SJSA1 (cell line): ENCODE measurements around the gene TBX15. TPM values are rescaled to one million over a fixed set of nuclear protein-coding genes. Genes with fewer than 3 reads are reported as not detected.
A peak's percentile ranks its signal among the peaks of the same experiment; 100 is the strongest.
"Not testable (repeated sequence)": the region's sequence is repeated elsewhere in the genome, so short reads cannot be mapped to it uniquely, and the experiment has no call there.

Source experiments
- DNase-seq, 2 experiments: peaks; one replicate each; pipeline ENCODE4 v3.0.0-alpha.2; 2015 to 2020; ENCODE audit warnings: low spot score in 2 of 2, low read depth in 1 of 2
- H3K27ac ChIP-seq: fragments of 250-450 bp; sonication (Bioruptor Pico); 2 replicates; pipeline ENCODE4 v1.5.1; 2020; ENCODE audit warnings: mild to moderate bottlenecking, moderate library complexity
- H3K27me3 ChIP-seq: fragments of 250-450 bp; sonication (Bioruptor Pico); replicated peaks from 2 replicates; pipeline ENCODE4 v1.5.1; 2020; ENCODE audit warnings: mild to moderate bottlenecking, moderate library complexity
- H3K36me3 ChIP-seq: fragments of 250-450 bp; sonication (Bioruptor Pico); 2 replicates; pipeline ENCODE4 v1.5.1; 2020; ENCODE audit warnings: mild to moderate bottlenecking
- H3K4me1 ChIP-seq: fragments of 250-450 bp; sonication (Bioruptor Pico); replicated peaks from 2 replicates; pipeline ENCODE4 v1.6.1; 2021; ENCODE audit warnings: mild to moderate bottlenecking
- H3K4me3 ChIP-seq: fragments of 250-450 bp; sonication (Bioruptor Pico); 2 replicates; pipeline ENCODE4 v1.5.1; 2020; ENCODE audit warnings: mild to moderate bottlenecking
- H3K9me3 ChIP-seq: fragments of 250-450 bp; sonication (Bioruptor Pico); replicated peaks from 2 replicates; pipeline ENCODE4 v1.5.1; 2020; ENCODE audit warnings: mild to moderate bottlenecking
- total RNA-seq: library from RNA; depleted of rRNA; stranded (reverse); fragments of >200 nt; shearing (Covaris generic); gene quantifications from 2 replicates; pipeline ENCODE4 v1.2.3, GENCODE V29; 2014

TBX15 gene
- total RNA-seq, 1 experiment from 2014 or later = 31.0 TPM

DNA sequence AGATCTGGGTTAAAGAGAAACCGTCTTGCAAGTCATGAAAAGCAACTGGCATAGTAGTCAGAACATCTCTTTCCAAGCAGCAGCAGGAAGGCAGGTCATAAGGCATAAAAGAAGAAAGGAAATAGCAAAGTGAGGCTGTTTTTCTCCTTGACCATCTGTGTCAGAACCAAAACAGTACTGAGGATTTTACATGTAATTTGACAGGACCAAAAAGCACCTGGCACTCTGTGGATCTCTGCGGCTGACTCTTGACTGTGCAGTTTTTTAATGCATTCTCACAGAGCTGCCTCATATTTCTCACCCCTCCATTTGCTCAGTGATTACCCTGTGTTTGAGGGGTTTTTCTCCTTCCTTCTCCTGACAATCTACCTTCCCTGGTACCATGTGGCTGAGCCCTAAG lies 17.7 kb downstream of the TBX15 start:
- Histone ChIP-seq H3K36me3 (peaks cover 79% of the 10 kb centered on the region), H3K27ac (no peak overlapping the region), H3K4me3 (no peak overlapping the region), H3K27me3 (no peaks in the 10 kb centered on the region), H3K4me1 (peaks cover 19% of the 10 kb centered on the region), H3K9me3 (no peaks in the 10 kb centered on the region)
- no peak for DNase-seq

- DNase-seq = peak; percentile 50 to 56
- Histone ChIP-seq H3K4me1 (peaks cover 49% of the 10 kb centered on the region), H3K9me3 (no peaks in the 10 kb centered on the region; the same call in 1 of the 2 replicates), H3K27ac (peak overlapping the region; percentile 26), H3K36me3 (peaks cover 63% of the 10 kb centered on the region), H3K27me3 (no peaks in the 10 kb centered on the region), H3K4me3 (no peak overlapping the region)
Observed at GRCh38 chr1:118963456-118964430, 24.4 kb downstream of the TBX15 start.

DNA sequence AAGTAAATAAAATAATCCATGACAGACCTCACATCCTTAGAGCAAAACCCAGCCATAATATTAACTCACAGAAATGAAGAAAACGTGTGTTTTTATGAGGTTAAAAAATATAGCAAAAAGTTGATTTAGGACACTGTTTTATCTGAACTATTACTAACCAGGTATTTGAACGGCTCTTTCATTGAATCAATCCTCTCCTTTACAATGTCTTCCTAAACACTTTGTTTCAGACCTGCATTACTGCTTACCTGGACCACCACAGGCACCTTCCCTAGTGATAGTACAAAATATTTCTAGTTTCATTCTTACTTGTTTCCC lies 25.0 kb downstream of the TBX15 start:
- no peak for DNase-seq
- Histone ChIP-seq H3K4me1 (peaks cover 52% of the 10 kb centered on the region), H3K27ac (peak overlapping the region; percentile 26), H3K9me3 (no peaks in the 10 kb centered on the region; the same call in 1 of the 2 replicates), H3K4me3 (no peak overlapping the region), H3K27me3 (no peaks in the 10 kb centered on the region), H3K36me3 (peaks cover 64% of the 10 kb centered on the region)

GRCh38 chr1:118961156-118961555 lies 27.0 kb downstream of the TBX15 start:
- Histone ChIP-seq H3K4me3 (no peak overlapping the region), H3K9me3 (no peaks in the 10 kb centered on the region; the same call in 1 of the 2 replicates), H3K27me3 (no peaks in the 10 kb centered on the region), H3K27ac (peak overlapping the region; percentile 41; the same call in 1 of the 2 replicates), H3K36me3 (peaks cover 58% of the 10 kb centered on the region), H3K4me1 (peaks cover 55% of the 10 kb centered on the region)
- no peak for DNase-seq

DNA sequence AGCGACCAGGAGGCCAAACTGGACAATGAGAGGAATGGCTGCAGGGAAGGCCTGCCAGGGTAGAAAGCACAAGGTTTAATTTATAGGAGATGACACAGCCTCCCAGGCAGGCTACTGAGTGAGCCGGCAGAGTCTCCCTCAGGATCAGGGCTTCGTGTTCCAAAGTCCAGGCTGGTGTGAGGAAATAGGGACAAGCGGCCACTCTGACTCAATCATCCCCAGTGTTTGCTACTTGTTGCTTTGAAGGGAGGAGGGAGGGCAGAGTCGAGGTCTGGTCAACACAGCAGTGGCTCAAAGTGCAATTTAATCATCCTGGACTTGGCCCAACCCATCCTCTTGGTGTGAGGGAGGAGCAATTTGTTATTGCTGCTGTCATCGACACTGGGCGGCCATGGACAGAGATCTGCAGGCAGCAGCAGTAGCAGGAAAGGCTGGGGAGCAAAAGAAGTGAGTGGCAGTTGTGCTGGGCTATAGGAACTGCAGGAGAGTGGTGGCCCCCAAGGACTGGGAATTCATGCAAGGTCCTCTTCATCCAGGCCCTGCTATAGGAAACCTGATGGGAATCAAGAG lies 27.5 kb downstream of the TBX15 start:
- peaks cover 56% of the 10 kb centered on the region for H3K36me3 ChIP-seq
- H3K27ac ChIP-seq = peak overlapping the region; percentile 41
- peak; percentile 67 to 71 for DNase-seq
- H3K4me3 ChIP-seq = no peak overlapping the region
- no peaks in the 10 kb centered on the region for H3K27me3 ChIP-seq
- H3K9me3 ChIP-seq = no peaks in the 10 kb centered on the region; the same call in 1 of the 2 replicates
- H3K4me1 ChIP-seq = peaks cover 58% of the 10 kb centered on the region

DNA sequence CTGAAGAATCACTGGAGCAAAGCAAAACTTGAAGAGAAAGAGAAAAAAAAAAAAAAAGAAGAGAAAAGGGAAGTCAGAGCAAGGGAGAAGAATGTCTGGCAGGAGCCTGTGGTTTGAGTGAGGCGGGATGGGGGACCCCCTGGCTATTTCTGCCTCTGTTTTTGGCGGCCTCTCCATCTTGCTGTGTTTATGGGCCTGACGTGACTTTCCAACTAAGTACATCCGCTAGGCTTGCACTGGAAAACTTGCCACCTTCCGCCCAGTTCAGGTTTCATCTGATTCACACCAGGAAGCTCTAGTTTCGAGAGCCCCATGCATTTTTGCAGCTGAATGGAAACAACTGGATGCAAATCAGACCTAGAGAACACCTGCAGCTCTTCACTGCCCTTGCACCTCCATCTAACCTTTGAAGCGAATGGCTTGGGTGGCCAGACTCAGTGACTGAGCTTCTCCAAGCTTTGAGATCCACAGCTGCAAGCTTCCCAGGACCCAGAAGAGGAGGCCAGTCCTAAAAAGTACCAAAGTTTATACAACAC lies 28.0 kb downstream of the TBX15 start:
- H3K36me3 ChIP-seq = peaks cover 56% of the 10 kb centered on the region
- H3K27ac ChIP-seq = peak overlapping the region; percentile 41; the same call in 1 of the 2 replicates
- DNase-seq = peak in 1 of 2 experiments; percentile 16

DNA sequence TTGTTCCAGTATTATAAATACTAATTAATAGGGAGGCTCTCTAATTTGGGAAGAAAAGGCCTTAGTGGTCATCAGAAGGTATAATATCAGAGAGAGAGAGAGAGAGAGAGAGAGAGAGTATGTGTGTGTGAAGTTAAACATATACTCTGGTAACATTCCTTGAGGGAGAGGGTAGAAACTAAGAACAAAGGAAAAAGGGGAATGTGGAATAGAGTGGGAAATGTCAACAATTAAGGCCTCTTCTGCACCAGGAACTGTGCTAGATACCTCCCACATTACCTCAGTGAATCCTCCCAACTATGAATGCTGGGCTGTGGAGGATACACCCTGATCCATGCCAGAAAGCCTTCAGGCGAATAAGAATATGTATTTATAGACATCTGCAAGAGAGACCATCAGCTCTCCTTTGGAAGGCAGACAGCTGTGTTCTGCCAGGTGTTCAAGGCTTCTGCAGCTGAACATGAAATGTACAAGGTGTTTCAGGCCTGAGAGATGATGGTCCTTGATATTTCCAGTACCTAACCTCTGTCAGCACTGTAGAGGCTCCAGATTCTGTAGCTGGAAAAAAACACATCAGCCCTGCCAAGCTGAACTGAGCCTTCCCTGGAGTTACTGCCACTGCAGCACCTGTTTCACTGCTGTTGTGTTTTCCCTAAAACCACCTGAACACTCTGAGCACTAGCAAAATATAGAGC lies 29.1 kb downstream of the TBX15 start:
- peaks cover 52% of the 10 kb centered on the region for H3K36me3 ChIP-seq
- peaks cover 73% of the 10 kb centered on the region for H3K4me1 ChIP-seq
- no peaks in the 10 kb centered on the region for H3K27me3 ChIP-seq
- H3K4me3 ChIP-seq = no peak overlapping the region
- no peaks in the 10 kb centered on the region for H3K9me3 ChIP-seq
- 0 out of 2 replicates have a peak overlapping the region, but pooled peaks have one; percentile 39 for H3K27ac ChIP-seq
- peak in 1 of 2 experiments; percentile 41 for DNase-seq

More for the DNA sequence above, 28.0 kb downstream of the TBX15 start:
- peaks cover 64% of the 10 kb centered on the region for H3K4me1 ChIP-seq
- H3K4me3 ChIP-seq = no peak overlapping the region
- H3K9me3 ChIP-seq = no peaks in the 10 kb centered on the region; the same call in 1 of the 2 replicates
- H3K27me3 ChIP-seq = no peaks in the 10 kb centered on the region

DNA sequence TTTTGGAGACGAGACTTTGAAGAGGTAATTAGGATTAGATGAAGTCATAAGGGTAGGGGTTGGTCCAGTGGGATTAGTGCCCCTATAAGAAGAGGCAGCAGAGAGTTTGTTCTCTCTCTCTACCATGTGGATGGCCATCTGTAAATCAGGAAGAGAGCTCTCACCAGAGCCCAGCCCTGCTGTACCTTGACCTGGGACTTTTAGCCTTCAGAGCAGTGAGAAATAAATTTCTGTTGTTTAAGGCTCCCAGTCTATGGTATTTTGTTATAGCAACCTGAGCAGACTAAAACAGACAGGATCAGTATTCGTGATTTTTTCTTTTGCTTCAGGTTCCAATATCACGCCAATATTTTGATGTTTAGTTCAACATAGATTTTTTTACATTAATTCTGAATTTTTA lies 30.0 kb downstream of the TBX15 start:
- H3K36me3 ChIP-seq = peaks cover 48% of the 10 kb centered on the region
- H3K4me1 ChIP-seq = peaks cover 73% of the 10 kb centered on the region
- no peaks in the 10 kb centered on the region for H3K27me3 ChIP-seq
- no peak for DNase-seq
- no peaks in the 10 kb centered on the region for H3K9me3 ChIP-seq
- no peak overlapping the region for H3K27ac ChIP-seq
- no peak overlapping the region for H3K4me3 ChIP-seq

DNA sequence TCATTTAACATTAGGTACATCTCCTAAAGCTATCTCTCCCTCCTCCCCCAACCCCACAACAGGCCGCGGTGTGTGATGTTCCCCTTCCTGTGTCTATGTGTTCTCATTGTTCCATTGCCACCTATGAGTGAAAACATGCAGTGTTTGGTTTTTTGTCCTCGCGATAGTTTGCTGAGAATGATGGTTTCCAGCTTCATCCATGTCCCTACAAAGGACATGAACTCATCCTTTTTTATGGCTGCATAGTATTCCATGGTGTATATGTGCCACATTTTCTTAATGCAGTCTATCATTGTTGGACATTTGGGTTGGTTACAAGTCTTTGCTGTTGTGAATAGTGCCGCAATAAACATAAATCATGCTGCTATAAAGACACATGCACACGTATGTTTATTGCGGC lies 30.6 kb downstream of the TBX15 start:
- not testable (repeated sequence) for H3K27ac ChIP-seq, H3K9me3 ChIP-seq, DNase-seq, H3K4me3 ChIP-seq, H3K27me3 ChIP-seq
- Histone ChIP-seq H3K4me1 (peaks cover 77% of the 10 kb centered on the region), H3K36me3 (peaks cover 47% of the 10 kb centered on the region)

DNA sequence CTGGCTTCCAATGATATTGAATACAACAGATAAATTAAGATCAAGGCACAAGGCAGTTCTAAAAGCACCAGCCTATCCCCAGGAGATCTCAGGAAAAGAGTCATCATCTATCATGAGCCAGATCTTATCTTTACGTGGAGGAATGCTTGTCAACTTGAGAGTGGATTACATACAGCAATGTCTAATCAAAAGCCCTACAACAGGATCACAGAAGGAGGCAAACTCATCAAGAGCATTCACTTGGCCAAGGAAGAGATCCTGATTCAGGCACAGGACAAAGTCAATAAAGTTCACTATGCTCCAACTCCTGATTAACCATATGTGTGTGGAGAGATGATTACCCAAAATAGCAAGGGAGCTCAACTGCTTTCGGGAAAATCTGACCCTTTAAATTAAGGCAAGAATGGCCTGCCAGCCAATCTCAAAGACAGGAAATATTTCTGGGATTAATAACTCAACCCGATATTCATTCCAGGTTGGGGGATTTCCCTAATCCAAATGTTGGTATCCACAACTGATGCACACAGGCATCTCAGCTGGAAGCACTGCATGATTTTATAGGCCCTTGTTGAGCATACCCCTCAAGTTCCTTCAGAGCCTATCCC lies 33.7 kb downstream of the TBX15 start:
- Histone ChIP-seq H3K36me3 (peaks cover 49% of the 10 kb centered on the region), H3K27me3 (no peaks in the 10 kb centered on the region), H3K27ac (no peak overlapping the region), H3K4me1 (peaks cover 62% of the 10 kb centered on the region), H3K9me3 (no peaks in the 10 kb centered on the region), H3K4me3 (no peak overlapping the region)
- peak in 1 of 2 experiments; percentile 14 for DNase-seq

DNA sequence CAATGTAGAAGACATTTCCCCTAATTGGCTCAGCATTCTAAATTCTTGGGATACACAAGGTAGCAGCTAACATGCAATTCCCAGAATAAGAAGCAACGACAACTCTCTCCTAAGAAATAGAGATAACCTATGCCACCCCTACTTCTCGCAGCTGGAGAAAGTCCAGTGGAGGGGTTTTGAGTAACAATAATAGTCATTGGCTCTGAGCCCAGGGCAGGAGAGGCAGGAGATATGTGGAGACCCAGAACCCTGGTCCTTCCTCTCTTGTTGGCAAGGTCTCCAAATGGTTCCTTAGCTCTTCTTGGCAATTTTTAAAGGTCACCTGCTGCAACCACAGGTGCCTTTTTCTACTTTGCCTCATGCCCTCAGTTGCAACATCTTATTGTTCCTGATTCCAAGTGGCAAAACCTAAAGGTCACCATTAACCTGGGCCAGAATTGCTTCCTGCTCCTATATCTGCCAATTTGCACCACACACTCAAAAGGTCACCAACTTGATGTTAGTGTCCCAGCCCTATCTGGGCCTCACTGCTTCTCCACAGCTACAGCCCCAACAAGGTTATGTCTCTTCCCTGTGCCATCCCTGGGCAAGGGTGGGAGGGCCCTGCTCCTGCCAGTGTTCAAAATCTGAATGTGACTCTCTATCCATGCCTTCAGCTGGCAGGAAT lies 36.7 kb downstream of the TBX15 start:
- H3K36me3 ChIP-seq = peaks cover 42% of the 10 kb centered on the region
- no peaks in the 10 kb centered on the region for H3K27me3 ChIP-seq
- DNase-seq = no peak
- H3K27ac ChIP-seq = no peak overlapping the region
- H3K4me3 ChIP-seq = no peak overlapping the region
- peaks cover 78% of the 10 kb centered on the region for H3K4me1 ChIP-seq
- no peaks in the 10 kb centered on the region for H3K9me3 ChIP-seq

DNA sequence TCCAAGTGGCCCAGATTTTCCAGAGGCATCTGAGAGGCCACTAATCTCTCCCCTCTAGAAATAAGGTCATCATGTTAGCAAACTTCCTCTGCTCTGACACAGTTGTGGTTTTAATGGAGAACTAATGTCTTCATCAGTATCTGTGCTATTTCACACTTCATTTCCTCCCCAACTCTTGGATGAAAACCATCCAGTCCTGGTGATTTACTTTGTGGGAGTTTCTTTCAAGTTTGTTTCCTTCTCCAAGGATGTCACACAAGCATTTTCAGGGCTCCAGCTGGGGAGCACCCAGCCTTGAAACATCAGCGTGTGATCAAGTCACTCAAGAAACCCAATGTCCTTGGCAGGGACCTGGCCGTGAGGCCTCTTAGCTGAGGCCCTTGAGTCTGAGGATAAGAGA lies 38.8 kb downstream of the TBX15 start:
- Histone ChIP-seq H3K4me3 (no peak overlapping the region), H3K27me3 (no peaks in the 10 kb centered on the region), H3K27ac (peak overlapping the region; percentile 3), H3K4me1 (peaks cover 74% of the 10 kb centered on the region), H3K36me3 (peaks cover 45% of the 10 kb centered on the region), H3K9me3 (no peaks in the 10 kb centered on the region)
- peak in 1 of 2 experiments; percentile 29 for DNase-seq

GRCh38 chr1:118948846-118949245 lies 39.3 kb downstream of the TBX15 start:
- no peaks in the 10 kb centered on the region for H3K9me3 ChIP-seq
- H3K36me3 ChIP-seq = peaks cover 47% of the 10 kb centered on the region
- H3K4me3 ChIP-seq = no peak overlapping the region
- peaks cover 74% of the 10 kb centered on the region for H3K4me1 ChIP-seq
- peak in 1 of 2 experiments; percentile 44 for DNase-seq
- no peaks in the 10 kb centered on the region for H3K27me3 ChIP-seq
- H3K27ac ChIP-seq = peak overlapping the region; percentile 3
